Neuron (in vitro differentiated cells): ENCODE data around the gene SFXN4.
A peak's percentile ranks its signal among the peaks of the same experiment; 100 is the strongest.
"Not testable (repeated sequence)": the region's sequence is repeated elsewhere in the genome, so short reads cannot be mapped to it uniquely, and the experiment has no call there.

ENCODE experiments used
- H2AFZ ChIP-seq: one replicate; pipeline ENCODE4 v1.6.1; 2013; ENCODE audit warnings: low read depth, mild to moderate bottlenecking, inconsistent platforms, low read length, moderate library complexity
- H3K27me3 ChIP-seq: one replicate; pipeline ENCODE4 v1.6.1; 2013; ENCODE audit warnings: low read length; ENCODE audit not compliant: insufficient read depth
- H3K36me3 ChIP-seq: one replicate; pipeline ENCODE4 v1.6.1; 2013; ENCODE audit warnings: low read length; ENCODE audit not compliant: insufficient read depth
- H3K4me1 ChIP-seq: one replicate; pipeline ENCODE4 v1.6.1; 2013; ENCODE audit warnings: low read length; ENCODE audit not compliant: insufficient read depth
- H3K4me3 ChIP-seq: 2 replicates; pipeline ENCODE4 v1.5.1; 2013; ENCODE audit warnings: mild to moderate bottlenecking, low read length, moderate library complexity
- H3K9me3 ChIP-seq: one replicate; pipeline ENCODE4 v1.6.1; 2013; ENCODE audit warnings: low read length

SFXN4 gene

DNA sequence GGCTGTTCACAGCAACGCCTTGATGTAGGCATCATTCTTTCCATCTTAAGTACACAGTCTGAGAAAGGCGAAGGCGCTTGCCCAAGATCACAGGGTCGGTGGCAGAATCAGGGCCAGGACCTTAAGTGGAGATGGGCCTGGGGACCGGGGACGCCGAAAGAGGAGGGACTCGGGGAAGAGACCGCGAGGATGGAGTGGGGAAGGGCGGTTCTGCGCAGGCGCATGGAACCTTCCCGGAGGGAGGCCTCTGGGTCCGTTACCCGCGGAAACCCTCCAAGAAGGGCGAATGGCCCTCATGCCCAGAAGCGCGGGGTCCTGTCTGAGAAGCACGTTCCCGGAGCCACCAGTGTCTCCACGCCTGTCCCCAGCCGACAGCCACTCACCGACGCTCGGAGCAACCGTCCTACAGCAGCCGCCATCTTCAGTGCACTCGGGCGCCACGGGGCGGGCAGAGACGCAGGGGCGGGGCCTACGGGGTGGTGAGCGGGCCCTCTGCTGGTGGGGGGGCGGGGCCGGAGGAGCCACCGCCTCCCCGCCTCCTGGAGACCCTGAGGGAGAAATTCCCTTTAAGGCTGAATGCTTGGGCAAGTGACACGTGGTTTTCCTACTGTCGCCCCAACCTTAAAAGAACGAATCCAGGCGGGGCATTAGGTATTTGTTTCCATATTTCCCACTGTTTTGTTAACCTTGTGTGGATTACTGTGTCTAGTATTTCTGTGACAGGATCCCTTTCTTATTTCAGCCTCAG is 13.0 kb upstream of the SFXN4 start, which contains the start of gene PRDX3:
PRDX3 (minus strand) TSS at position 441 of the 748 bp plus-strand sequence; CDS start at position 419, 22 bp downstream.
- H3K4me3 ChIP-seq, result peak within 1 kb of the TSS; percentile 92
- no peaks in the 10 kb centered on the region for H3K27me3 ChIP-seq
- peak within 1 kb of the TSS; percentile 83 for H2AFZ ChIP-seq
- H3K36me3 ChIP-seq, result peaks cover 28% of the 10 kb centered on the region
- H3K9me3 ChIP-seq, result no peaks in the 10 kb centered on the region
- H3K4me1 ChIP-seq, result peaks cover 9% of the 10 kb centered on the region

DNA sequence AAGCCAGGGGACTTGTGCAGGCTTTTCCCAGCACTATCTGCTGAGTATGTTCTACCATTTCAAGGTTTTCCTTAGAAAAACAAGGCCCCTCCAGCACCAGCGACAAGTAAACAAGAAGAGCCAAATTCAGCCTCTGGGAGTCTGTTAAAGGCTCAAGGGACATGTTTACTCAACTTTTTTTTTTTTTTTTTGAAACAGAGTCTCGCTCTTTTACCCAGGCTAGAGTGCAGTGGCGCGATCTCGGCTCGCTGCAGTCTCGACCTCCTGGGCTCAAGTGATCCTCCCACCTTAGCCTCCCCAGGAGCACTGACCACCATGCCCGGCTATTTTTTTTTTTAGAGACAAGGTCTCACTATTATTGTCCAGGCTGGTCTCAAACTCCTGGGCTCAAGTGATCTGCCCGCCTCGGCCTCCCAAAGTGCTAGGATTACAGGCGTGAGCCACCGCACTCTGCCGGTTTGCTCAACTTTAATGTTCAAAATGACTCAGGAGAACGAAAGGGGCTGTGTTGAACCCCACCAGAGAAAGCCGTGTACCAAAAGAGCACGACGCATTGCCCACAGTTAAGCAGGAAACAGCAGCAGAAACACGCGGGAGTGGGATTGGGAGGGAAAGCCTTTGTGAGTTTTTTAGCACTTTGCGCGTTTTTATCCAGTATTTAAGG is 12.3 kb upstream of the SFXN4 start:
- Histone ChIP-seq H3K4me3 (peak overlapping the region; percentile 92), H3K36me3 (peaks cover 29% of the 10 kb centered on the region), H3K9me3 (no peaks in the 10 kb centered on the region), H3K27me3 (no peaks in the 10 kb centered on the region), H2AFZ (peak overlapping the region; percentile 83), H3K4me1 (peaks cover 9% of the 10 kb centered on the region)

DNA sequence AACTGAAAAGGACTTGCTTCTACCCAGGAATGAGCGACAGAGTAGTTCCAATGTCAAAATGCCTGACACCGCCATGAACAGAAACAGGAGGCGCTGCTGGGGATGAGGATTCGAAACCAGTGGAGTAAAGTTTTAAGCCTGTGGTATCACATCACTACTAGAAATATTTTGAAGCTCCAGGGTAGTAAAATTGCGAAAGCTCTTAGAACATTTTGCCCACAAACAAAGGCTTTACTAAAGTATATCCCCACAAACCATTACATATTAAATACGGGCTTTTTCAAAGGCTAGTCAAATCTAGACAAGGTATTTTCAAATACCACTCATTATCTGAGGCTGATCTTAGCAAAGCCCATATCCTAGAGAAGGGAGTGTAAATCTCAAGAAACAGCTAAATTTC is 10.7 kb upstream of the SFXN4 start:
- Histone ChIP-seq H3K36me3 (peaks cover 44% of the 10 kb centered on the region), H3K4me3 (no peak overlapping the region), H3K27me3 (no peaks in the 10 kb centered on the region), H3K9me3 (no peaks in the 10 kb centered on the region), H3K4me1 (peaks cover 9% of the 10 kb centered on the region), H2AFZ (no peak overlapping the region)

DNA sequence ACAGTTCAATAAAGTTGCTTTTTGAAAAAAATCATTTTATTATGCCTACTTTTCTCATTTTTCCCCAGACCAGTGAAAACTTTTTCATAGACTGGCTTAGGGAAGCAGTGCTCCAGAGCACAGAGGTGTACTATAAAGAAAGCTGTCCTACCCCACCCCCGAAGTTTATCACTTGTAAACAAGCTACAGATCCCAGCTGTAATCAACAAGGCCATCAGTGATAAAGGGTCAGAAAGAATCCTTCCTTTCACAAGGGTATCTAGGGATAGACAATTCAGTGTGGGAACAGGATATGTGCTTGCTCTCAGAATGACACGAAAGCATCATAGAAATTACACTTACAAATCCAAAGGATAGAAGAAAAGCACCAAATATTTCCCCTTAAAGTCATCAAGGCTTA is 8.6 kb upstream of the SFXN4 start:
- Histone ChIP-seq H3K4me1 (peaks cover 8% of the 10 kb centered on the region), H3K27me3 (no peaks in the 10 kb centered on the region), H3K4me3 (no peak overlapping the region), H2AFZ (no peak overlapping the region), H3K36me3 (peaks cover 61% of the 10 kb centered on the region), H3K9me3 (no peaks in the 10 kb centered on the region)

DNA sequence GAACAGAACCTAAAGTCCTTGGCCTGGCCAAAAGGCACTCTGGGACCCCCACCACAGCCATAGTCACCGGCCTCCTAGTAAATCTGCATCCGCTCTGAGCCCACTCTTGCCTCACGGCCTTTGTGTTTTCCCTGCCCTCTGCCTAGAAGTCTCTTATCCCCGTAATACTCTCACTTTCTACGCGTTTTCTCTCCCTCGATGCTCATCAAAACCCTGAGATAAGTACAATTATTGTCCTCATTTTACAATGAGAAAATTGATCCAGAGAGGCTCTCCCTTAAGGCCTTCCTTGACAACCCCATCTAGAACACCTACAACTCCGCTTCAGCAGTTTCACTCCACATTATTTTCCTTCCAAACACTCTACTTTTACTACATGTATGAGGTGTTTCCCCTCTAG is 1.5 kb upstream of the SFXN4 start:
- peaks cover 17% of the 10 kb centered on the region for H3K4me1 ChIP-seq
- H2AFZ ChIP-seq, result no peak overlapping the region
- peaks cover 37% of the 10 kb centered on the region for H3K36me3 ChIP-seq
- H3K27me3 ChIP-seq, result no peaks in the 10 kb centered on the region
- no peaks in the 10 kb centered on the region for H3K9me3 ChIP-seq
- H3K4me3 ChIP-seq, result no peak overlapping the region

DNA sequence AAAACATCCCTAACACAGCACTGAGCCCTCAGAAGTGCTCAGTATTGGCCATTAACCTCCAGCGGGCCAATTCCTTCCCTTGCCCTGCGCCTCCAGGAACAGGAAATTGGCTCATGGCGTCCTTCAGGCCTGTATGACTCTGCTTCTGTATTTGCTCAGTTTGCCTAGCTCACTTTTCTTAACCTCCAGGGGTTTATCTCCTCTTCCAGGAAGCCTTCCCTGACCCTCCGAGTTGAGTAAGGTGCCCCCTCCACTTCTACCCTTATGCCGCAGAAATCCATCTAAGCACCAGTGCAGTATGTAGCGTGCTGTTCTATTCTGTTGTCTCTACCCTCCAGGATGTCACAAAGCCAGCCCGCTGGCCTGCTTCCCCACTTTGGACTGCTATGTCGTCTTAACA is 1.1 kb upstream of the SFXN4 start:
- Histone ChIP-seq H3K36me3 (peaks cover 33% of the 10 kb centered on the region), H3K4me1 (peaks cover 17% of the 10 kb centered on the region), H3K27me3 (no peaks in the 10 kb centered on the region), H3K9me3 (no peaks in the 10 kb centered on the region), H2AFZ (no peak overlapping the region), H3K4me3 (no peak overlapping the region)

DNA sequence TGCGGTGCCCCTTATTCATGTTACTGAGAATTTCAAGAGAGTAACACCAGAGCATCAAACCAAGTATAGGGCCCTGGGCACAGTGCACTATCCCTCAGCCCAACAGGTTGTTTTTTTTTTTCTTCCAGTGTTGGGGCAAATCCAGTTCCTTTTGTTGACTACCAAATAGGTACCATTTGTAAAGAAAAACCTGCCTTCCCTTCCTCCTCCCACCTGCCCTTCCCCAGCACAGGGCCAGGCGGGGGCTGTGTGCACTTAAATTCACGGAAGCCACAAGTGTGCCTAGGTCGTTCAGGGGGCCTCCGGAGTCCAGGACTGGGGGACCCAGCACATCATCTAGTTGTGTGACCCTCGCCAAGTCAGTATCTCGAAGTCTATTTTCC is 595 bp upstream of the SFXN4 start:
- Histone ChIP-seq H3K4me1 (peaks cover 17% of the 10 kb centered on the region), H3K36me3 (peaks cover 28% of the 10 kb centered on the region), H2AFZ (peak overlapping the region; percentile 92), H3K9me3 (no peaks in the 10 kb centered on the region), H3K27me3 (no peaks in the 10 kb centered on the region), H3K4me3 (peak overlapping the region; percentile 53)

DNA sequence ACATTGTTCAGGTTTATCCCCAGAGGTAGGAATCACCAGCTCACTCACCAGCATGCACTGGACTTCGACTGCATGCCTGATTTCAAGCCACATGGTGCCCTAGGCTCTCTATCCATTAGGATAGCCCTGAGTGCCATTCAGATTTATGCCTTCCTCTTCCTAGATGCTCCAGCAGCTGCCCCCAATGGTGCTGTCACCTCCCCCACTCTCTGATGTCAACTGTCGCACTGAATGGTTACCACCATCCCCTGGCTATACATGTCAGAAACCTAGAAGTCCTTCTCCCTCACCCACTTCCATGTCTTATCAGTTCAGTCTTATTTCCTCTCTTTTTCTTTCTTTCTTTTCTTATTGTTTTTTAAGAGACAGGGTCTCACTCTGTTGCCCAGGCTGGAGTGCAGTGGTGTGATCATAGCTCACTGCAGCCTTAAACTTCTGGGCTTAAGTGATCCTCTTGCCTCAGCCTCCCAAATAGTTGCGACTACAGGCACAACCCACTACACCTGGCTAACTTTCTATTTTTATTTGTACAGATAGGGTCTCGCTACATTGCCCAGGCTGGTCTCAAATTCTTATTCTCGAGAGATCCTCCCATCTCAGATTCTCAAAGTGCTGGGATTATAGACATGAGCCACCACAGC is 2.9 kb downstream of the SFXN4 start:
- Histone ChIP-seq H3K9me3 (no peaks in the 10 kb centered on the region), H2AFZ (no peak overlapping the region), H3K27me3 (no peaks in the 10 kb centered on the region), H3K4me3 (no peak overlapping the region), H3K4me1 (peaks cover 17% of the 10 kb centered on the region), H3K36me3 (peaks cover 14% of the 10 kb centered on the region)

DNA sequence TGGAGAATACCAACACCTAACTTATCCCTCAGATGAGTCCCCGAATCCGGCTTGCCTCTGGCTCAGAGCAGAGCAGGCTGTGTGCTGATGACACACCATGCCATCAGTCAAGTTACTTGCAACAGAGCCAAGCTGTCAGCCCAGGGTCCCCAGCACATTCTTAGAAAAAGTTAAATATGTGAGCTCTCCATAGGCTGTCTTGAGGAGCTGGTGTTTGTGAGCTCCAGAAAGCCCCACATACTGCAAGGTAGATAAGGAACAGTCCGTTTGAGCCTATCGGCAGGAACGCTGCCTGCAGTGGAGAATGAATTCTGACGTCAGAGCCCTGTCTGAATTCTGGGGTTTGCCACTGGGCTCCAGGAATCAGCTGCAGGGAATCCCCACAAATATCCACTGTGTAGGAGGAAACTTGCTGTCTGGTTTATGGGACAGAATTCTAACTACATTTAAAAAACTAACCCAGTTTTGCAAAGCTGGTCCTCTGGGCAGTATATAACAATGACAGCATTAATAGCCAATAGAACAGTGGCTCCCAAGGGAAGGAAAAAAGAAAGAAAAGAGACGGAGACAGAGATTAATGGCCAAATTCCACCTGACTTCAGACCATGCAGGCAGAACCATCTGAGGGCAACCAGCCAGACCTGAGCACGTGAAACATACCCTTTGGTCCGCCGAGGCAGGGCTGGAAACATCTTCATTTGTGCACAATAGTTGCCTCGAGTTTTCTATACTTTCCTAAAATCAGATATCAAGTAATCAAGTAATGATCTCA is 3.6 kb downstream of the SFXN4 start:
- peaks cover 14% of the 10 kb centered on the region for H3K36me3 ChIP-seq
- no peaks in the 10 kb centered on the region for H3K9me3 ChIP-seq
- no peak overlapping the region for H2AFZ ChIP-seq
- peaks cover 14% of the 10 kb centered on the region for H3K4me1 ChIP-seq
- no peaks in the 10 kb centered on the region for H3K27me3 ChIP-seq
- no peak overlapping the region for H3K4me3 ChIP-seq

DNA sequence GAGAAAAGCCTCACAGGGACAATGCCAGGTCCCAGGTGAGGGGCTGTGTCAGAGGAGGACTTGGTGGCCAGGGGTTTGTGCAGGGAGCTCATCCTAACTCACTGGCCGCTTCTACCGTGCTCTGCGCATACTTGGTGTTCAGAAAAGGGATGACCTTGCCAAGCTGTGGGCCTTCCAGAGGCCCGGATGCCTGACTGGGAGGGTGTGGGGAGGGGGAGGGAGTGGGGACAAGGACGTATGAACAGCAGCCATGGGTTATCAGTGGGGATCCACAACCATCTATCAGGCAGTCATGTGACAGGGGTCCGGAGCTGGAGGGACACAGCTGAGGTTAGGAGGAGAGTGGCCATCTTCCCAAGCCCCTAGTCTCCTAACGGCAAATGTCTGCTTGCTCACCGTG is 6.2 kb downstream of the SFXN4 start:
- Histone ChIP-seq H3K36me3 (peaks cover 31% of the 10 kb centered on the region), H2AFZ (no peak overlapping the region), H3K4me3 (no peak overlapping the region), H3K27me3 (no peaks in the 10 kb centered on the region), H3K4me1 (no peaks in the 10 kb centered on the region), H3K9me3 (no peaks in the 10 kb centered on the region)

DNA sequence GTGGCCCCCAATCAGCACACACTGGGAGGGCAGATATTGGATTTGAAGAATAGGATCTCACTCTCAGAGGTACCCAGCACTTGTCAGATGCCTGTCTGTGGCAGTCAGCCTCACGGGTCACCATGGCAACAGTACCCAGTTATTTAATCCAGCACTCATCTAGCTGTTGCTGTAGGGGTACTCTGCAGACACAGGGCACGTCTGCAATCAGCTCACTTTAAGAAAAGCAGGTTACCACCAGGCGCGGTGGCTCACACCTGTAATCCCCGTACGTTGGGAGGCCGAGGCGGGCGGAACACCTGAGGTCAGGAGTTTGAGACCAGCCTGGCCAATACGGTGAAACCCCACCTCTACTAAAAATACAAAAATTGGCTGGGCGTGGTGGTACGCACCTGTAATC is 11.9 kb downstream of the SFXN4 start:
- H3K4me1 ChIP-seq, result peaks cover 2% of the 10 kb centered on the region
- peaks cover 29% of the 10 kb centered on the region for H3K36me3 ChIP-seq
- no peaks in the 10 kb centered on the region for H3K9me3 ChIP-seq
- no peak overlapping the region for H3K4me3 ChIP-seq
- H2AFZ ChIP-seq, result no peak overlapping the region
- no peaks in the 10 kb centered on the region for H3K27me3 ChIP-seq

DNA sequence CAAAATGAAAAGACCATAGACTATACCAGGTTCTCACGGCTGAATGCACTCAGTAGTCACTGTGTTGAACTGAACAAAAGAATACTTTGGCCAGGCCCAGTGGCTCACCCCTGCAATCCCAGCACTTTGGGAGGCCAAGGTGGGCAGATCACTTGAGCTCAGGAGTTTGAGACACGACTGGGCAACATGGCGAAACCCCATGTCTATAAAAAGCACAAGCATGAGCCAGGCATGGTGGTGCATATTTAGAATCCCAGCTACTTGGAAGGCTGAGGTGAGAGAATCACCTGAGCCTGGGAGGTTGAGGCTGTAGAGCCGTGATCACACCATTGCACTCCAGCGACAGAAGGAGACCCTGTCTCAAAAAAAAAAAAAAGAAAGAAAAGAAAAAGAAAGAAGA is 12.5 kb downstream of the SFXN4 start:
- H3K9me3 ChIP-seq, result no peaks in the 10 kb centered on the region
- peaks cover 26% of the 10 kb centered on the region for H3K36me3 ChIP-seq
- peaks cover 2% of the 10 kb centered on the region for H3K4me1 ChIP-seq
- H2AFZ ChIP-seq, result no peak overlapping the region
- no peaks in the 10 kb centered on the region for H3K27me3 ChIP-seq
- H3K4me3 ChIP-seq, result no peak overlapping the region

DNA sequence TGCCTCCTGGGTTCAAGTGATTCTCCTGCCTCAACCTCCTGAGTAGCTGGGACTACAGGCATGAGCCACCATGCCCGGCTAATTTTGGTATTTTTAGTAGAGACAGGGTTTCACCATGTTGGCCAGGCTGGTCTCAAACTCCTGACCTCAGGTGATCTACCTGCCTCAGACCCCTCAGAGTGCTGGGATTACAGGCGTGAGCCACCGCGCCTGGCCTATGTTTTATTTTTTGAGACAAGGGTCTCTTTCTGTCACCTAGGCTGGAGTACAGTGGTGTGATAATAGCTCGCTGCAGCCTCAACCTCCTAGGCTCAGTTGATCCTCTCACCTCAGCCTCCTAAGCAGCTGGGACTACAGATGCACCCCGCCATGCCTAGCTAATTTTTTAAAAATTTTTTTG is 13.9 kb downstream of the SFXN4 start:
- H3K4me1 ChIP-seq, result not testable (repeated sequence)
- peaks cover 24% of the 10 kb centered on the region for H3K36me3 ChIP-seq

More for the DNA sequence above, 13.9 kb downstream of the SFXN4 start:
- not testable (repeated sequence) for H3K4me3 ChIP-seq, H3K9me3 ChIP-seq, H2AFZ ChIP-seq, H3K27me3 ChIP-seq
